ENCODE data around the gene ZNF418.
A peak's percentile ranks its signal among the peaks of the same experiment; 100 is the strongest.
"Not testable (repeated sequence)": the region's sequence is repeated elsewhere in the genome, so short reads cannot be mapped to it uniquely, and the experiment has no call there.

The ZNF418 gene

DNA sequence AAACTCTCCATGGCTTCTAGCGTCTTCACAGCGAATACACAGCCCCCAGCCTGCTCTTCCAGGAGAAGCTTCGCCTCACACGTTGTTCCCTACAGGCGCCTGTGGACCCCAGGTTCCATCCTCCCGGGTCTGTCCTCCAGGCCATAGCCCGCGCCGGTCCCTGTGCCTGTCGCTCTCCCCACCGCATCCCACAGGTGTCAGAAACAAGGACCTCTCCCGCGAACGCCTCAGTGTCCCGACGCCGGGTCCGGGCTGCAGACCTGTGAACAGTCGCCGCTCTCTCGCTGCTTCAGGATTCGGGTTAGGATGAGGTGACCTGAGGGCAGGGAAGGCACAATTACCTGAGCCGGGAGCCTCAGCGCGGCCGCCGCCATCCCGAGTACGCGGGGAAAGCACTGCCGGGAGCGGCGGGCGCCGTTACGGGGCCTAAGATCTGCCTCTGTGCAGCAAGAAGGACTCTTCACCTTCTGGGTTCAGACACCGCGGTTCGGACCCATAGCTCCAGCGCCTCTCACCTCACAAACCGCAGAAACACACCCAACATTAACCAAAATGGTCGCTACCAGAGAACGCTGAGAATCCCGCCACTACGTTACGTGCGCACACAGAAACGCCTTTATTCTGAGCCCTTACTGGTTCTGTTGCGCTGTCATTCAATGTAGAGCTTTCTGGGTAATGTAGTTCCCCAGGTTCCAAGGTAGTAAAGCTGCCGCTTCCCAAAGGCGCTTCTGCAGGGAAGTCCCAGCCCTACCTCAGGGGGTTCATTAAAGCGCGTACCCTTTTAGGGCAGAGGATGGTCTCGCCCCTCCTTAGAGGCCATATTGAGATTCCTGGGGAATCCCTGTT is at the start of gene ZNF418:
ZNF418 (minus strand) TSS at position 583 of the 846 bp plus-strand sequence. CDS start 1,580 bp downstream, outside the sequence.
- peak; percentile 96 for DNase-seq

DNA sequence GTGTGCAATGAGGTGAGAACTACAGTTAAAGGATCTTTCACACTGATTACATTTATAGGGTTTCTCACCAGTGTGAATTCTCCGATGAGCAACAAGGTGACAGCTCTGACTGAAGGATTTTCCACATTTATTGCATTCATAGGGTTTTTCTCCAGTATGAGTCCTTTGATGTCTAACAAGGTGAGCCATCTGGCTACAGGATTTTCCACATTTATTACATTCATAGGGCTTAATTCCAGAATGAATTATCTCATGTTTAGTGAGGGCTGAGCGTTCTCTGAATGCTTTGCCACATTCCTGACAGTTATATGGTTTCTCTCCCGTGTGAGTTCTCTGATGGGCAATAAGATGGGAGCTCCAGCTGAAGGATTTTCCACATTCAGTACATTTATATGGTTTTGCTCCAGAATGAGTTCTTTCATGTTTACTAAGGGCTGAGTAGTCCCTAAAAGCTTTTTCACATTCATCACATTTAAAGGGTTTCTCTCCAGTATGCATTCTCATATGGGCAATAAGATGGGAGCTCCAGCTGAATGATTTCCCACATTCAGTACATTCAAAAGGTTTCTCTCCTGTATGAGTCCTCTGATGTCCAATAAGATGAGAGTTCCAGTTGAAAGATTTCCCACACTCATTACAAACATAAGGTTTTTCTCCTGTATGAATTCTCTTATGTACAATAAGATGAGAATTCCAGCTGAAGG is 43.5 kb upstream of the ZNF418 start:
- no peak for DNase-seq

DNA sequence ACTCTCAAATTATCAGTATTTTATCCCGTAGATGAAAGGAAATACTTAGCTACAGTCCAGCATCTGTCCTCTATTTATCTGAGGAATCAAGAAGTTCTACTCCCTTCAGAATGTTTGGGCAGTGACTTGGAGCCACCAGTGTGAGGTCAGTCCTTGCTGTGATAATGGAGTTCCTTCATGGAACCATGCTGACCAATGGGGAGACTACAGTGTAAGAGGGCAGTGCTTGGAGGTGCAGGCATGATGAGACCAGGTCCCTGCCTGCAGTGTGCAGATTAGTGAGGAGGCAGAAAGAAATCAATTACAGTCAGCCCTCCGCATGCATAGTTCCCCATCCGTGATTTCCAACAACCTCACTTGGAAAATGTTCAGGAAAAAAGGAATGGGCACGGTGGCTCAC is 39.2 kb upstream of the ZNF418 start, which contains the start of gene C19orf18:
C19orf18 (minus strand) TSS at position 101 of the 400 bp plus-strand sequence. CDS start 102 bp downstream, outside the sequence.
- no peak for DNase-seq

DNA sequence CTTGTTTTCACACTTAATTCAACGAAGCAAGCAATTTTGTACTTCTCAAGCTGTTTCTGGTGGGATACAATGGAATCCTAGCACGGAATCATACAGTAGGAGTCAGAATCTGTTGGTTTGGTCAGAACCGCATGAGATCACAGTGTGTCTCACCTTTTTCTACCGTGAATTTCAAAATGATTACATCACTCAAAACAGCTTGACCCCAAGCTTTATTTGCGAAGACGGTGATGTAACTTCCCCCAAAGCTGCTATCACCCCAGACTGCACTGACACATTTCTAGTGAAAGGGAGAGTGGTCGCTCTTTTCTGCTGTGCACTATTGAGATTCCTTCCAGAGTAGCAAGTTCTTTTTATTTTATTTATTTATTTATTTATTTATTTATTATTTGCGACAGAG is 29.6 kb upstream of the ZNF418 start:
- DNase-seq = no peak

DNA sequence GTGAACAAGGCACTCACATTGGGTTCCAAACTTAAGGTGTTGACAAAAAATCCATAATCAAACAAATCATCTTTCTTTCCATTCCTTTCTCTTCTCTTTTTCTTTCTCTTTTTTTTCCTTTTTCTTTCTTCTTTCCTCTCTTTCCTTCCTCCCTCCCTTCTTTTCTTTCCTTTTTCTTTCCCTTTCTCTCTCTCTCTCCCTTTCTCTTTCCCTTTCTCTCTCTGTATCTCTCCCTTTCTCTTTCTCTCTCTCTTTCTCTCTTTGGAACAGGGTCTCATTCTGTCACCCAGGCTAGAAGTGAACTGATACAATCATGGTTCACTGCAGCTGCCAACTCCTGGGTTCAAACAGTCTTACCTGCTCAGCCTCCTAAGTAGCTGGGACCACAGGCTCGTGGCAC is 26.6 kb upstream of the ZNF418 start:
- DNase-seq = no peak

DNA sequence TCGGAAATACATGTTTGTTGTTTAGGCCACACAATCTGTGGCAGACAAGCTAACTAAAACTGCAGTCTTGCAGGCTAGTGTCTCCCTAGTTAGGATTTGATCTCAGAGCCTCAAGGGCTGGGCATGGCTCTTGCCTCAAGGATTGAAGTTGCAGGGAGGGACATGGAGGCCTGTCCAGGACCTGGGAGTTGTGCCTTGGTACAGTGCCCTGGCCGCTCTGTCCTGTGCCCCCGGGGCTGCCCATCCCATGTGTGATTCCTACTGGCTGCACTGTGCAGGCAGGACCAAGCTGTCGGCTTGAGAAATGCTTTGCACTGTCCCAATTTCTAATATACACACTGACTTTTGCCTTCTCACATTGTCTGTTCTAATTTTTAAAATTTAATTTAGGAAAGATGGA is 19.8 kb upstream of the ZNF418 start:
- DNase-seq = no peak

DNA sequence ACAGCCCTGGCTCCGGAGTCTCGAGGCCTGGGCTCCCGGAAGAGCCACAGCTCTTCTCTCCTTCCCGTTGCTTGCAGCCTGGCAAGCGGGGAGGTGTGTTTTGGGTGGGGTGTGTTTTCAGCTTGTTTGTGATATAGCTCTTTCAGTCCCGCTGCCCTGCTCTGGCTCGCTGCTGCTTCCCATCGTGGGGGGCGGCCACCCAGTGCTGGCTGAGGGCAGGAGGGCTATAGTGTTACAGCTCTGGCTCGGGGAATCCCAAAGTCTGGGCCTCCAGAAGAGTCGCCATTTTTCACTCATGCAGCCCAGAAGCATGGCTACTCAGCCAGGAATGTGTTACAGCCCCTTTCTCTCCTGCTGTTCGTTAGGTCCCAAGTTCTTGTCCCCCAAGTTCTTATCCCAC is 14.5 kb upstream of the ZNF418 start:
- no peak for DNase-seq

DNA sequence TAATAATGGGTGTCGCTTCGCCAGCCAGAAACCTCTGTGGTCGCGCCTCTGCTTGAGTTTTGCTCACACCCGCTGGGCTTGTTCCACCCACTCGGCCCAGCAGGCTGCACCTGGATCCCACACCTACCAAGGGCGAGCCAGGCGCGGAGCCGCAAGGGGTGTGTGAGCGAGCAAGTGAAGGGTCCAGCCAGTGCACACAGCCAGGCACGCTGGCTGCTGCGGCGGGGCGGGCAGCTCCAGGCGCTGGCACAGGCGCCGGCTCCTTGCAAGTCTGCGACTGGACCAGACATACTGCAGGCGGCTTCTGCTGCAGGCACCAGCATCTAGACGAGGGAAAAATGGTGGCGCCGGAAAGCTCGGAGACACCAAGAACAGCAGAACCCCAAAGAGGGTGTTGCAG is 14.1 kb upstream of the ZNF418 start:
- no peak for DNase-seq

DNA sequence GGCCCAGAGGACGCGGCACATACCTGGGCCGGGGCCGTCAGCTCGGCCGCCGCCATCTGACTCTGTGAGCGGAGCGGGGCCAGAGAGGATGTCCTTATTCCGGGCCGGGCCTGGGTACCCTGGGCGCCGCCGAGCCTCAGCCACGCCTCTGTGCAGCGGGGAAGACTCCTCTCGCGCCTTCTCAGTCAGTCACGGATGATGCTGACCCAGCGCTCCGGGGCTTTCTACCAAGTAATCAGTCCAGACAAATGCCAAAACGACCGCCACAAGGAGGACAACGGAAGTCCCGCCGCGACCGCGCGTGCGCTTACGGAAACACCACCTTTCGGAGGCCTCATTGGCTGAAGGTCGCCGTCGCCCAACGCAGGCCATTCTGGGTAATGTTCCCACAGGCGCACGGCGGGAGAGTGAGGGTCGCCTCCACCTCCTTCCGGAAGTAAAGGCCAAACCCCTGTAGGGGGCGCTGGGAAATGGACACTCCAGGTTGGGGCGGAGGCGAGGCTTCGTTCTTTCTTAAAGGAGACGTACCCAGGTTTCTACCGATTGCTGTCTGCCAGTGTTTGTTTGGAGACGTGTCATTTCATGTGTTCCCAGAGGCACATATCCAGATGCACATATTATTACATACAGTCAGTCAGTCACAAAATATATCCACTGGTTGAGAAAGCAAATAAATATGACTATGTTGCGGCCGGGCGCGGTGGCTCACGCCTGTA is 12.4 kb upstream of the ZNF418 start, which contains the start of gene ZNF256:
ZNF256 (minus strand) TSS at position 288 of the 716 bp plus-strand sequence; CDS start at position 56, 232 bp downstream.
- peak; percentile 98 for DNase-seq

DNA sequence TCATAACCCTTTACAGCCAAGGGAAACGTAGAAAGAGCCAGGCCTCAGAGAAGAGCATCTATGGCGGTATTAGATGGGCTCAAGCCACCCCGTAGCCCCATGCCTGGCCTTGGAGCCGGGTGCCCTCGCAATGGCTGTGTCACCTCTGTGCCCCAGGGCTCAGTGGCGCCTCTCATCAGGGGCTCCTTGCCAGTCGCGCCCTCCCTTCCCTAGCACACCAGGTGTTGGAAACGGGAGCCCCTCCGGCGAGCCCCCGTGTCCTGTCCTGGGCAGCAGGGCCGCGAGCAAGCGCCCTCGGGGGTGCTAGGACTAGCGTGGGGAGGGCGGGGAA is 11.9 kb upstream of the ZNF418 start:
- no peak for DNase-seq

DNA sequence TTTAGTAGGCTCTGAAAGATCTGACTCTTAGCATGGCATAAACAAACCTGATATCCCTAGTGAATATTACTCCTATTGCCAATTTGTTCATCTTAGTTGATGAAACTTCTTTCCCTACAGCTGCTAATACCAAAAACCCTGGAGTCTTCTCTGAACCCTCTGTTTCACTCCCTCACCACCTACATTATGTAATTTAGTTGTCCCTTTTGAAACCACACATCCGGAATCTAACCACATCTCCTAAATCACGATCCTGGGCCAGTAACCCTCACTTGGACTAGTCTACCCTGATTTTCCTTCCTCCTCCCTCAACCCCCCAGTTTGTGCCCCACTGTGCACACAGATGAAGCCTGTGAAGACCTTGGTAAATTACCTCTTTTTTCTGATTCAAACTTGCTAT is 11.1 kb upstream of the ZNF418 start:
- no peak for DNase-seq

DNA sequence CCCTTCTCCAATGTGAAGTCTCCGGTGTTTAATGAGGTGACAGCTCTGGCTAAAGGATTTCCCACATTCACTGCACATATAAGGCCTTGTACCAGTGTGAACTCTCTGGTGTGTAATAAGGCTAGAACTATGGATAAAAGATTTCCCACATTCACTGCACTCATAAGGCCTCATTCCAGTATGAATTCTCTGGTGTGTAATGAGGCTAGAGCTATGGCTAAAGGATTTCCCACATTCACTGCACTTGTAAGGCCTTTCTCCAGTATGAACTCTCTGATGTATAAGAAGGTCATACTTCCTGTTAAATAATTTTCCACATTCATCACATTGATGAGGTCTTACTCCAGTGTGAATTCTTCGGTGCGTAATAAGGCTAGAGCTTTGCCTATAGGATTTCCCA is 6.4 kb upstream of the ZNF418 start:
- DNase-seq = no peak

DNA sequence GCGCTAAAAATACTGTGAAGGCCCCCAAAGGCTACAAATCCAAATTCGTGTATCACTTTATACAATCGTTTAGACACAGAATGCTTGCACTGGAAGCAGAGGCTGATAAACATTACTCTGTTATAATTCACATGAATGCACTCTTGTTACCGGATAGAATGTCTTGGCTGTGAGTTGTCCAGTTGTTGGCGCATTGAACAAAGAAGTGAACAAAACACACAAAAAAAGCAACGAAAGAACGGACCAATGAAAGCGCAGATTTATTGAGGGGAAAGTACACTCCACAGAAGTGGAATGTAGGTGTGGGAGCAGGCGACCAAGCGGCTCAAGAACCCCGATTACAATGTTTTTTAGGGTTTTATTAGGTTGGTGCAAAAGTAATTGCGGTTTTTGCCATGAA is 529 bp upstream of the ZNF418 start:
- DNase-seq = no peak

DNA sequence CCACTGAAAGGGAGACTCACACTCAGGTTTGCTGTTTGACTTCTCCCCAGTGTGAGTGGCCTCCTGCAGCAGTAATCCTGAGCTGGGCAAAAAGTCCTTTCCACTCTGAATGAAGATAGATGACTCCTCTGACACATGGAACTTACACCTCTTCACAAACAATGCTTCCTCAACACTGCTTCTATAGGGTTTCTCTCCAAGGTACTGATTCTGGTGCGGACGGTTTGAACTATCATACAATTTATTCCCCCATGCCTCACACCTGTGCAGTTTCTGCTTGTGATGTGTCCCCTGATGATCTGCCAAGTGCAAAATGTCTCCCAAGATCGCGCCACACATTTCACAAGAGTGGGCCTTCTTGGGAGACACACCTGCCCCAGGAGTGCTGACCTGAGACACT is 7.6 kb downstream of the ZNF418 start:
- DNase-seq = no peak

DNA sequence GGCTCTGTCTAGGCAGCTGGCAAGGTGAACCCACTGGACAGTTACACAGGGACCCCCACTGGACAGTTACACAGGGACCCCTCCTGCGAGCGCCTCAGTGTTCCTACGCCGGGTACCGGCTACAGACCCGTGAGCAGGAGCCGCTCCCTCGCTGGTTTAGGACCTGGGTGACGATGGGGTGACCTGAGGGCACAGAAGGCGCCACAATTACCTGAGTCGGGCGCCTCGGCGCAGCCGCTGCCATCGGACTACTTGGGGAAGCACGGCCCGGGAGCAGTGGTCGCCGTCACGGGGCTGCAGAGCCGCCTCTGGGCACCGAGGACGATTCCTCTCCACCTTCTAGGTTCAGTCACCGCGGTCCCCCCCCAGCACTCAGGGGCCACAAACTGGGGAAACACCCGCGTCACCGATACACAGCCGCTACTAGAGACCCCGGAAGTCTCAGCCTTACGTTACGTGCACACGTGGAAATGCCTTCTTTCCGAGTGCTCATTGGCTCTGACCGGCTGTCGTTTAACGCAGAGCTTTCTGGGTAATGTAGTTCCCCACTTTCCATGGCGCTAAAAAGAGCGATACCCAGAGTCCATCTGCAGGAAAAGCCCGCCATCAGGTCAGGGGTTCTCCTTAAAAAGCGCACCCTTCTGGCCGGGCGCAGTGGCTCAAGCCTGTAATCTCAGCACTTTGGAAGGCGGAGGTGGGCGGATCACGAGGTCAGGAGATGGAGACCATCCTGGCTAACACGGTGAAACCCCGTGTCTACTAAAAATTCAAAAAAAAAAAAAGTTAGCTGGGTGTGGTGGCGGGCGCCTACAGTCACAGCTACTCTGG is 18.8 kb downstream of the ZNF418 start, which contains the start of gene ZNF417:
ZNF417 (minus strand) TSS at position 425 of the 828 bp plus-strand sequence; CDS start at position 244, 181 bp downstream.
- peak; percentile 98 for DNase-seq

DNA sequence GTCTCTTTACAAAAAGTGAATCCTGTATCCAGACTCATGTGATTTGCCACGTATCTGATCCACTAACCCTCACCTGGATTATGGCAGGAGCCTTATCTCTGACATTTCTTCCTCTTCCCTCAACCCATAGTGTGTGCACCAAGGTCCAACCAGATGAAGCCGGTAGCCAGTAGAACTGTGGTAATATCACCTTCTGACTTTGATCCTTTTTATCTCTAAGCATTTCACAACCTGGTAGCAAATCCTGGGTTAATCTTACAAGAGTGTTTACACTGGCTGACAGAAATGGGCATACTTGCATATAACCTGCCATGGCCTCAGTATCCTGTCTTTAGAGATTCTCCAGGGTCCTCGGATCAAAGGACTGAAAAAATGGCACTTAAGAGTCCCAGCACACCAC is 20.7 kb downstream of the ZNF418 start:
- no peak for DNase-seq

DNA sequence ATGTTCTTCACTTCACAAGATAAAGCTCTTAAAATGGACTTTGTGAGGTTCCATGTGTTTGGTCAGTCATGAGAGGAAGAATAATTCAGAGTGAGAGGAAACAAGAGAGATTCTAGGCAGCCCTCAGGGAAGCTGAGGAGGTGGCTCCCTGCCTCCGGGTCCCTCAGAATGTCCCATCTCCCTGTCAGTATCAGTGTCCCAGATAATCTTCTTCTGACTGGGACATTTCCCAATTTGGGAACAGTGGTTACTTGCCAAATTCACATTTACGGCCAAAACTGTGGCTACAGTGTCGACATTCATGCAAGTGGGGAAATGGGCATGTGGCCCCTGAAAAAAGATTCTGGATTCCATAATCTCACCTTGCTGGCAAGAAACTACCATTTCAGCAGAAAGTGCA is 27.8 kb downstream of the ZNF418 start:
- no peak for DNase-seq

DNA sequence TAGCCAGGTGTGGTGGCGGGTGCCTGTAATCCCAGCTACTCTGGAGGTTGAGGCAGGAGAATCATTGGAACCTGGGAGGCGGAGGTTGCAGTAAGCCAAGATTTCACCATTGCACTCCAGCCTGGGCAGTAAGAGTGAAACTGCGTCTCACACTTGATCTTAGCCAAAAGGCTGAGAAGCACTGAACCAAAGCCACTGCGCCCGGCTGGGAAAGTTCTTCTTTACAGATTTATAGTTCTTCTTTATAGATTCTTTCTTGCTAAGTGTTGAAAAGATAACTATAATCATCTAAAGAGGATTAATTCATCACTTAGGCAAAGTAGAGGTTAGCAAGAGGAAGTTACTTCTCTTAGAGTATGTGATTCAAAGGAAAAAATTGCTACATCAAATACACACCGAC is 29.9 kb downstream of the ZNF418 start:
- no peak for DNase-seq

DNA sequence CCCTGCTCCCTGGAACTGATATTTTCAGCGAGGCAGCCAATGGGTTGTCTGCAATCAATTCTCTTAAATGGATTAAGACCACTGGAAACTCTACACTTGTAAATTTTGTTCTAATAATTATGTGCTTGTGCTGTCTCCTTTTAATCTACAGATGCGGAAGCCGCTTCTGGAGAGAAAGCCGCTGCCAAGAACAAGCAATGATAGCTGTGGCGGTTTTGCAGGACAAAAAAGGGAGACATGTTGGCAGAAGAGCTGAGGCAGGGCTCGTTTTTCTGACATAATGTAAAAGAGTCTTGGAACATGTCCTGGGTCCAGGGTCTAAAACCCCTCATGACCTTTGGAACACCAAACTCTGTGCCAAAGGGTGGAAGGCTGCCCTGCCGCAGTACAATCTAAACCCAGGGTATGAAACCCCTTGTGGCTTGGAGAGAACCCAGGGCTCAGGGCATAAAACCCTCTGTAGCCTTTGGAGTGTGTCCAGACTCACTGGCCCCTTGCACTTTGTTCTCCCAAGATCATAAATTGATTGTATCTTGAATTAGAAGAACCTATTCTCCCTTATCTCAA is 31.5 kb downstream of the ZNF418 start:
- no peak for DNase-seq

DNA sequence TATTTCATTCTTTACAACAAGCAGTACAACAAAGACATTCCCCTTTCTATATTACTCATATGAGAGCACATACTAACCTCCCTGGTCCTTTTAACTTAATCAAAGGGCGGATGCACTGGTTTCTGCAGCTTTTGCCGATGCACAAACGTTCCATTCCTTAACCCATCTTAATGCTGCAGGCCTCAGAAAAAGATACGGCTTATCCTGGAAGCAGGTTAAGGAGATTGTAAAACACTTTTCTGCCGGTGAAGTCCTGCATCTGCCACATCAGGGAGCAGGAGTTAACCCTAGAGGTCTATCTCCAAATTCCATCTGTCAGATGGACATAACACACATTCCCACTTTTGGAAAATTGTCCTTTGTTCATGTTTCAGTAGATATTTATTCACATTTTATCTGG is 34.9 kb downstream of the ZNF418 start:
- DNase-seq = no peak

DNA sequence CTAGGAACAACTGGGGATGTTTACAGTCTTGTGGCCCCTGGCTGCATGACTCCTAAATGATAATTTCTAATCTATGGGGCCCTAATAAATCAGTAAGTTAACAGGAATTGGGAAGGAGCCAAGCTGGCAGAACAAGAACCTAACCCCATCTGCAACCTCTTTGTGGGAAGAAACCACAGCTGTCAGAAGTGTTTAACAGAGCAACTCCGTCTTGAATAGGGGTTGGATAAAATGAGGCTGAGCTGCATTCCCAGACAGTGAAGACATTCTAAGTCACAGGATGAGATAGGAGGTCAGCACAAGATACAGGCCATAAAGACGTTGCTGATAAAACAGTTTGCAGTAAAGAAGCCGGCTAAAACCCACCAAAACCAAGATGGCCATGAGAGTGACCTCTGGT is 44.5 kb downstream of the ZNF418 start:
- DNase-seq = not testable (repeated sequence)

All from eye (tissue), 1 donor.